ENCODE results near the gene FAM222B. TPM values are rescaled to one million over a fixed set of nuclear protein-coding genes. Genes with fewer than 3 reads are reported as not detected.
"Not testable (repeated sequence)": the region's sequence is repeated elsewhere in the genome, so short reads cannot be mapped to it uniquely, and the experiment has no call there.

FAM222B gene
- total and polyA plus RNA-seq, 11 donors: 9.2 to 33.2 (median 16.7) TPM

- intact Hi-C loops (cut with DNase I): loop anchor here in 4 of 10 donors (2.0 to 10.0 kb wide), 3 partner anchors 44 to 49 kb away; no protein-coding TSS in a partner anchor
- ATAC-seq: no peak
- DNase-seq: no peak
- no peaks in the 10 kb centered on the region for H3K36me3 ChIP-seq
- H3K27ac ChIP-seq: peak overlapping the region in 11 of 12 donors; percentile 73 to 92 (median 87)
- peaks cover 0 to 45% (median 23%) of the 10 kb centered on the region in 12 donors for H3K4me1 ChIP-seq
- peak overlapping the region; percentile 63 to 99 (median 90) for H3K4me3 ChIP-seq
- no peaks in the 10 kb centered on the region for H3K9me3 ChIP-seq
- 6 to 9% (median 9%) methylated on average over 6 of the region's 6 CpGs for WGBS, 4 donors
- TF ChIP-seq POLR2A (IDR thresholded peaks at IDR 0.05) (no peak), CTCF (IDR thresholded peaks at IDR 0.05) (no peak)
- H3K27me3 ChIP-seq: no peaks in the 10 kb centered on the region
Observed at GRCh38 chr17:28811651-28812090, 30.9 kb downstream of the FAM222B start.

GRCh38 chr17:28810437-28810836, 32.2 kb downstream of the FAM222B start:
- no peaks in the 10 kb centered on the region for H3K27me3 ChIP-seq
- intact Hi-C loops (cut with DNase I): loop anchor here in 3 of 10 donors (5.0 to 10.0 kb wide), 2 partner anchors 43 to 46 kb away; no protein-coding TSS in a partner anchor
- H3K4me1 ChIP-seq: peaks cover 0 to 45% (median 23%) of the 10 kb centered on the region in 12 donors
- ATAC-seq: no peak
- no peaks in the 10 kb centered on the region for H3K9me3 ChIP-seq
- no peak overlapping the region for H3K27ac ChIP-seq
- WGBS, 4 donors: 96 to 100% (median 99%) methylated on average over 1 of the region's 1 CpG
- peaks cover 0 to 9% (median under 1%) of the 10 kb centered on the region in 9 donors for H3K36me3 ChIP-seq
- no peak for TF ChIP-seq POLR2A (IDR thresholded peaks at IDR 0.05)
- no peak for TF ChIP-seq CTCF (IDR thresholded peaks at IDR 0.05)
- no peak overlapping the region for H3K4me3 ChIP-seq
- no peak for DNase-seq

- H3K4me3 ChIP-seq: no peak overlapping the region
- no peaks in the 10 kb centered on the region for H3K27me3 ChIP-seq
- TF ChIP-seq CTCF (IDR thresholded peaks at IDR 0.05): no peak
- TF ChIP-seq POLR2A (IDR thresholded peaks at IDR 0.05): no peak
- peaks cover 0 to 28% (median 13%) of the 10 kb centered on the region in 9 donors for H3K36me3 ChIP-seq
- intact Hi-C loops (cut with DNase I): loop anchor here in 1 of 10 donors (2.0 kb wide), 1 partner anchor 65 kb away; no protein-coding TSS in a partner anchor
- DNase-seq (no peak), ATAC-seq (peak in 1 of 4 donors; percentile 24)
- peak overlapping the region in 11 of 12 donors; percentile 31 to 83 (median 54) for H3K27ac ChIP-seq
- no peaks in the 10 kb centered on the region for H3K9me3 ChIP-seq
- H3K4me1 ChIP-seq: peaks cover 0 to 42% (median 23%) of the 10 kb centered on the region in 12 donors
- WGBS, 4 donors: 1 to 14% (median 5%) methylated on average over 2 of the region's 2 CpGs
Observed at GRCh38 chr17:28807925-28808634, 34.5 kb downstream of the FAM222B start.

GRCh38 chr17:28796062-28796461, 46.5 kb downstream of the FAM222B start:
- H3K27me3 ChIP-seq: no peaks in the 10 kb centered on the region
- no peak overlapping the region for H3K4me3 ChIP-seq
- intact Hi-C loops (cut with DNase I): loop anchor here in 1 of 10 donors (5.0 kb wide), 1 partner anchor 41 kb away; no protein-coding TSS in a partner anchor
- WGBS, 4 donors: 58 to 72% (median 65%) methylated on average over 2 of the region's 2 CpGs
- ATAC-seq (no peak), DNase-seq (no peak)
- no peaks in the 10 kb centered on the region for H3K9me3 ChIP-seq
- no peak for TF ChIP-seq CTCF (IDR thresholded peaks at IDR 0.05)
- TF ChIP-seq POLR2A (IDR thresholded peaks at IDR 0.05): no peak
- H3K27ac ChIP-seq: no peak overlapping the region
- H3K36me3 ChIP-seq: no peaks in the 10 kb centered on the region
- H3K4me1 ChIP-seq: peaks cover 0 to 12% (median 0%) of the 10 kb centered on the region in 12 donors

- not testable (repeated sequence) for DNase-seq, H3K27ac ChIP-seq, H3K36me3 ChIP-seq, H3K9me3 ChIP-seq, H3K4me3 ChIP-seq, ATAC-seq, H3K27me3 ChIP-seq
- intact Hi-C loops (cut with DNase I): loop anchor here in 1 of 10 donors (5.0 kb wide), 1 partner anchor 42 kb away; no protein-coding TSS in a partner anchor
- H3K4me1 ChIP-seq: peaks cover 0 to 12% (median 0%) of the 10 kb centered on the region in 12 donors
- WGBS, 4 donors: 91 to 96% (median 93%) methylated on average over 14 of the region's 14 CpGs
Observed at GRCh38 chr17:28794846-28795441, 47.6 kb downstream of the FAM222B start.

Measured in heart left ventricle (tissue), 16 donors.